ENCODE results near the gene MAN1C1. TPM values are rescaled to one million over a fixed set of nuclear protein-coding genes. Genes with fewer than 3 reads are reported as not detected.
A peak's percentile ranks its signal among the peaks of the same experiment; 100 is the strongest.

MAN1C1 gene
- total RNA-seq, 1 donor from 2014 or later = 29.1 TPM

DNA sequence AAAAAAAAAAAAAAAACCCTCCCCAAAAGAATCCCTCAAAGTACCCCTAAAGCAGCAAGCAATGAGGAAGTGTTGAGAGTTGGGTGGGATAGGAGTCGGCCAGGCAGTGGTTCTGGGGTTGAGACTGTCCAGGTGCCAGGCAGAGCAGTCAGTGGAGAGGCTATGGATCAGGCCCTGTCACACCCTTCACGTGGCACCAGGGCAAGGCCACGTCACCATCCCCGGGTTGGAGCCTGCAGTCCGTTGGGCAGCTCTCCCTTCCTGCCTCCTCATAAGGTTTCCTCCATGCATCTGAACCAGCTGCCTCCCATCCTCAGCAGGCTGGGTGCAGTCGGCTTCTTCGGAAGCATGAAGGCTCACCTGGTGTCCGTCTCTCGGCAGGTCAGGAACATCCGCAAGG is 146.9 kb downstream of the MAN1C1 start:
- Mint-ChIP-seq H3K27ac (ENCODE audit: unreplicated experiment) (no peak overlapping the region), H3K9me3 (ENCODE audit: unreplicated experiment) (no peaks in the 10 kb centered on the region), H3K36me3 (ENCODE audit: low read depth, unreplicated experiment) (peaks cover 4% of the 10 kb centered on the region), H3K4me3 (ENCODE audit: unreplicated experiment) (no peak overlapping the region), H3K4me1 (ENCODE audit: unreplicated experiment) (peaks cover 38% of the 10 kb centered on the region), H3K27me3 (ENCODE audit: unreplicated experiment) (peaks cover 2% of the 10 kb centered on the region)
- TF ChIP-seq, protein P1, sequence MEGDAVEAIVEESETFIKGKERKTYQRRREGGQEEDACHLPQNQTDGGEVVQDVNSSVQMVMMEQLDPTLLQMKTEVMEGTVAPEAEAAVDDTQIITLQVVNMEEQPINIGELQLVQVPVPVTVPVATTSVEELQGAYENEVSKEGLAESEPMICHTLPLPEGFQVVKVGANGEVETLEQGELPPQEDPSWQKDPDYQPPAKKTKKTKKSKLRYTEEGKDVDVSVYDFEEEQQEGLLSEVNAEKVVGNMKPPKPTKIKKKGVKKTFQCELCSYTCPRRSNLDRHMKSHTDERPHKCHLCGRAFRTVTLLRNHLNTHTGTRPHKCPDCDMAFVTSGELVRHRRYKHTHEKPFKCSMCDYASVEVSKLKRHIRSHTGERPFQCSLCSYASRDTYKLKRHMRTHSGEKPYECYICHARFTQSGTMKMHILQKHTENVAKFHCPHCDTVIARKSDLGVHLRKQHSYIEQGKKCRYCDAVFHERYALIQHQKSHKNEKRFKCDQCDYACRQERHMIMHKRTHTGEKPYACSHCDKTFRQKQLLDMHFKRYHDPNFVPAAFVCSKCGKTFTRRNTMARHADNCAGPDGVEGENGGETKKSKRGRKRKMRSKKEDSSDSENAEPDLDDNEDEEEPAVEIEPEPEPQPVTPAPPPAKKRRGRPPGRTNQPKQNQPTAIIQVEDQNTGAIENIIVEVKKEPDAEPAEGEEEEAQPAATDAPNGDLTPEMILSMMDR (IDR thresholded peaks at IDR 0.05; ENCODE audit: unreplicated experiment) = no peak
- DNase-seq (ENCODE audit: low spot score) = no peak

DNA sequence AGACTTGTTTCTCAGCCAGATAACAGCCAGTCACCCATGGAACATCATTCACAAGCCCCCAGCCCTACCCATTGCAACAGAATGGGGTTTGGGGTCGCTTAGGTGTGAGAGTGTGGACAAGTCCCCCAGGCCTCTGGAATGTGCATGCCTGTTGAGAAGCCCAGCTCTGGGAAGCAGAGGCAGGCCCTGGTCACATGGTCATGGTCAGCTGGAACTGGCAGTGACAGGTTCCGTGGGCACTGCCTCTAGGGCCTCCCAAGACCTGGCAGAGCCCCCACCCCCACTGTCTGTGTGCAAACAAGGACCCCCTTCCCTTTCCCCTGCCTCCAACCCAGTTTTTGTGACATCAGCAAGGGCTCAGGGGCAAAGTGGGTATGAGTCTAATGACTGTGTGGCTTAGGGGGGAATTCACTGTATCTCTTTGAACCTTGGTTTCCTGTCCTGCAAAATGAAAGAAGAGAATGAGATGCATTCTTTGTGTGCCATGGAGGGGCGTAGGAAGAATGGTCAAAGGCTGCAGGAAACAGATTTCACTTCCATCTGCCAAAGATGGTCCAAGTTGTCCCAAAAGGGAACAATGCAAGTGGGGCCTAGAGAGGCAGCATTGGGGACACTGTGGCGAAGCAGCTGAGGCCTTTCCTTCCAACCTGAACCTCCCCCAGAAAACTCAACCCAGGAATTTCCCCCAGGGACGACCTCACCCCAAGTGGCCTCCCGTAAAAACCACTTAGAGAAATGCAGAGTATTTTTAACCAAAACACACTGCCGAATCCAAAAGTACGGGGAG is 148.7 kb downstream of the MAN1C1 start:
- no peak overlapping the region for H3K4me3 Mint-ChIP-seq (ENCODE audit: unreplicated experiment)
- H3K9me3 Mint-ChIP-seq (ENCODE audit: unreplicated experiment) = no peaks in the 10 kb centered on the region
- peak overlapping the region; percentile 92 for H3K27ac Mint-ChIP-seq (ENCODE audit: unreplicated experiment)
- H3K36me3 Mint-ChIP-seq (ENCODE audit: low read depth, unreplicated experiment) = peaks cover 12% of the 10 kb centered on the region
- no peak for DNase-seq (ENCODE audit: low spot score)
- H3K27me3 Mint-ChIP-seq (ENCODE audit: unreplicated experiment) = peaks cover 2% of the 10 kb centered on the region
- H3K4me1 Mint-ChIP-seq (ENCODE audit: unreplicated experiment) = peaks cover 25% of the 10 kb centered on the region
- TF ChIP-seq, protein P1 (IDR thresholded peaks at IDR 0.05; ENCODE audit: unreplicated experiment) = no peak

DNA sequence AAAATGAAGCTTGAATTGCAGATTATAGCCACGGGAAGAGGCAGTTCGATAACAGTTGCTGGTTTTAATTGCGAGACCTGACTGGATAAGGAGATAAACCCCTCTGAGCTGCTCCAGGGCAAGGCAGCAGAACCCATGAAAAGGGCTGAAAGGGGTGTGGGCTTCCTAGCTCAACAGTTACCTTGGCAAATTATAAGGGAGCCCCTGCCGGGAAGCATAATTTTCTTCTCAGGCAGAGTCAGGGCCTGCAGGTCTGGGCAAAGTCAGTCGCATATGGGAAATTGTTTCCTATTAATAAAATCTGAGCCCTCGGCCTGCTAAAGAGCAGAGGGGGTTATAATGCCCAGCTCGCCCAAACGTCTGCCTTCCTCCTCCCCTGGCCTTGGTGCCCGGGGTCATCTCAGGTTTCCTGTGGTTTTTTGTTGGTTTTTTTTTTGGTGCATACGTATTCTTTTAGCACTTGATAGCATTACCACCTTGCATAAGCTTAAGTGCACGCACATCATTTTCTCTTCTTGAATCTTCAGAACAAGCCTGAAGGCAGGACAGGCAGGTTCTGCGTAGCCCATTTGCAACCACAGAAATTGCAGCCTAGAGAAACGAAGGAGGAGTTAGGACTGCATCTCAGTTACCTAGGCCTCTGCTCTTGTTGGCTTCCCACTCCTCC is 149.5 kb downstream of the MAN1C1 start:
- no peaks in the 10 kb centered on the region for H3K9me3 Mint-ChIP-seq (ENCODE audit: unreplicated experiment)
- H3K36me3 Mint-ChIP-seq (ENCODE audit: low read depth, unreplicated experiment) = peaks cover 14% of the 10 kb centered on the region
- peaks cover 24% of the 10 kb centered on the region for H3K4me1 Mint-ChIP-seq (ENCODE audit: unreplicated experiment)
- peaks cover 2% of the 10 kb centered on the region for H3K27me3 Mint-ChIP-seq (ENCODE audit: unreplicated experiment)
- peak overlapping the region; percentile 92 for H3K27ac Mint-ChIP-seq (ENCODE audit: unreplicated experiment)
- H3K4me3 Mint-ChIP-seq (ENCODE audit: unreplicated experiment) = no peak overlapping the region
- TF ChIP-seq, protein P1 (IDR thresholded peaks at IDR 0.05; ENCODE audit: unreplicated experiment) = no peak
- no peak for DNase-seq (ENCODE audit: low spot score)

DNA sequence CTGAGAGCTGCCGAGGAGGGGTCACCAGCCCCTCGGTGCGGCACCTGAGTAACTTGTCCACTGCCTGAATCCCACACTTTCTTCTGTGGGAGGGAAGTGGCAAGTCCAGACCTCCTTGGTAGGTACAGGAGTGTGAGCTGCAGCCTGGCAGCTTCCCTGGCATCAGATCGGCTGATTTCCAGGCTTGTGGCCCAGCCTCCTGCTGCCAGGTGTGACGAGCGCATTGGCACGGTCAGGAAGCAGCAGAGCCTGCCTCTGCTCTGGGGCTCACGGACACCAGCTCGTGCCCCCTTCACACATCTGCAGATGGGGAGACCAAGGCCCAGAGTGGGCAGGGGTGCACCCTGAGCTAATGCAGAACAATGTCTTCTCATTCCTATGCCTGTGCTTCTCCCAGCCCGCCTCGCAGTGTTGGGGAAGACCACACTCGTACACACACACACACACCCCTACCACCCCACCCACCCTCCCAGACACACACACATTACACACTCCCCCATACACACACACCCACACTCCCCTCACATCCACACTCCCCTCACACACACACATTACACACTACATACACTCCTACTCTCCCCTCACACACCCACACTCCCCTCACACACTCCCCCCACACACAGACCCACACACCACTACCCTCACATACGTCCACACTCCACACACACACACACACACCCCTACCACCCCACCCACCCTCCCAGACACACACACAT is 150.3 kb downstream of the MAN1C1 start:
- DNase-seq (ENCODE audit: low spot score) = no peak
- Mint-ChIP-seq H3K27ac (ENCODE audit: unreplicated experiment) (no peak overlapping the region), H3K9me3 (ENCODE audit: unreplicated experiment) (no peaks in the 10 kb centered on the region), H3K27me3 (ENCODE audit: unreplicated experiment) (peaks cover 2% of the 10 kb centered on the region), H3K4me3 (ENCODE audit: unreplicated experiment) (no peak overlapping the region), H3K4me1 (ENCODE audit: unreplicated experiment) (peaks cover 26% of the 10 kb centered on the region), H3K36me3 (ENCODE audit: low read depth, unreplicated experiment) (peaks cover 14% of the 10 kb centered on the region)
- TF ChIP-seq, protein P1 (IDR thresholded peaks at IDR 0.05; ENCODE audit: unreplicated experiment) = no peak

Data from endothelial cell (in vitro differentiated cells).